Stomach (tissue), 4 donors: ENCODE results near the gene PWP2.

Experiments used
- CTCF ChIP-seq, 7 experiments: fragments of 450-650 bp in 4 of 7; fragments of 200-600 bp in 3 of 7; sonication (generic) in 3 of 7; IDR thresholded peaks; one replicate each; pipeline ENCODE4 v1.5.1; 2016 to 2019; ENCODE audit warnings: antibody characterized with exemption in 7 of 7, control low read depth in 2 of 7, mild to moderate bottlenecking in 1 of 7
- EP300 ChIP-seq: sonication (generic); formaldehyde crosslinking; IDR thresholded peaks from one replicate; pipeline ENCODE4 v1.6.1; 2017; ENCODE audit warnings: antibody characterized with exemption
- POLR2A ChIP-seq, 4 donors: fragments of 450-650 bp; IDR thresholded peaks; one replicate each; pipeline ENCODE4 v1.6.1; 2016; ENCODE audit warnings: antibody characterized with exemption in 4 of 4, control low read depth in 2 of 4, mild to moderate bottlenecking in 1 of 4, moderate library complexity in 1 of 4
- POLR2AphosphoS5 ChIP-seq, 3 donors: sonication (generic); formaldehyde crosslinking; IDR thresholded peaks; one replicate each; pipeline ENCODE4 v1.6.1; 2016; ENCODE audit warnings: antibody characterized with exemption in 3 of 3

GRCh38 chr21:44067011-44067839, 40.0 kb upstream of the PWP2 start:
- TF ChIP-seq CTCF (IDR thresholded peaks at IDR 0.05): no peak
- no peak for TF ChIP-seq EP300
- TF ChIP-seq POLR2AphosphoS5 (IDR thresholded peaks at IDR 0.05): no peak
- no peak for TF ChIP-seq POLR2A (IDR thresholded peaks at IDR 0.05)
